OCI-LY1 (cell line): ENCODE results near the gene SMIM20.

Source experiments
- H2AFZ ChIP-seq: fragments of 200-600 bp; sonication (generic), shearing (Covaris generic); 2 replicates; pipeline ENCODE4 v1.6.0; 2014; ENCODE audit warnings: antibody characterized with exemption, mild to moderate bottlenecking, low read length
- H3F3A ChIP-seq: fragments of 200-600 bp; sonication (generic), shearing (Covaris generic); 2 replicates; pipeline ENCODE4 v1.6.0; 2014; ENCODE audit warnings: mild to moderate bottlenecking, antibody characterized with exemption, low read length, moderate library complexity; ENCODE audit not compliant: insufficient read depth
- H3K27ac ChIP-seq: fragments of 200-600 bp; sonication (generic); 2 replicates; pipeline ENCODE4 v1.5.1; 2014; ENCODE audit warnings: low read length, mixed run types, mild to moderate bottlenecking, low read depth; ENCODE audit not compliant: poor library complexity, severe bottlenecking
- H3K27me3 ChIP-seq: fragments of 200-600 bp; sonication (generic); 2 replicates; pipeline ENCODE4 v1.6.0; 2014; ENCODE audit warnings: antibody characterized with exemption, mild to moderate bottlenecking, low read length, moderate library complexity; ENCODE audit not compliant: insufficient read depth
- H3K36me3 ChIP-seq: fragments of 200-600 bp; sonication (generic); 2 replicates; pipeline ENCODE4 v1.6.1; 2014; ENCODE audit warnings: mild to moderate bottlenecking, antibody characterized with exemption, low read length, moderate library complexity, mixed read lengths; ENCODE audit not compliant: insufficient read depth
- H3K4me1 ChIP-seq: fragments of 200-600 bp; sonication (generic); 2 replicates; pipeline ENCODE4 v1.5.1; 2014; ENCODE audit warnings: mild to moderate bottlenecking, low read length, moderate library complexity; ENCODE audit not compliant: insufficient read depth, severe bottlenecking
- H3K4me2 ChIP-seq: fragments of 200-600 bp; sonication (generic), shearing (Covaris generic); 2 replicates; pipeline ENCODE4 v1.6.1; 2014; ENCODE audit warnings: low read length
- H3K4me3 ChIP-seq: fragments of 200-600 bp; sonication (generic); 2 replicates; pipeline ENCODE4 v1.5.1; 2014; ENCODE audit warnings: low read length, low read depth, mild to moderate bottlenecking, mixed read lengths; ENCODE audit not compliant: poor library complexity, severe bottlenecking
- H3K79me2 ChIP-seq: fragments of 200-600 bp; shearing (Covaris generic); 2 replicates; pipeline ENCODE4 v1.6.1; 2016; ENCODE audit warnings: mixed run types, low read length, mixed read lengths; ENCODE audit not compliant: insufficient read depth
- H3K9ac ChIP-seq: fragments of 200-600 bp; sonication (generic), shearing (Covaris generic); 2 replicates; pipeline ENCODE4 v1.6.1; 2014; ENCODE audit warnings: mild to moderate bottlenecking, low read length, mixed read lengths
- H3K9me2 ChIP-seq: fragments of 200-600 bp; sonication (generic), shearing (Covaris generic); 2 replicates; pipeline ENCODE4 v1.6.1; 2014; ENCODE audit warnings: low read depth, mild to moderate bottlenecking, low read length, mixed read lengths
- H3K9me3 ChIP-seq: fragments of 200-600 bp; shearing (Covaris generic); 2 replicates; pipeline ENCODE4 v1.6.1; 2014; ENCODE audit warnings: low read length, mixed read lengths
- H4K20me1 ChIP-seq: fragments of 200-600 bp; sonication (generic), shearing (Covaris generic); 2 replicates; pipeline ENCODE4 v1.6.0; 2016; ENCODE audit warnings: mild to moderate bottlenecking, low read length; ENCODE audit not compliant: insufficient read depth
- CTCF ChIP-seq: fragments of 200-600 bp; sonication (generic), shearing (Covaris generic); IDR thresholded peaks from 2 replicates; pipeline ENCODE4 v1.5.1; 2017; ENCODE audit warnings: mild to moderate bottlenecking, antibody characterized with exemption, low read length, moderate library complexity, mixed read lengths
- EZH2 ChIP-seq: fragments of 200-600 bp; sonication (generic), shearing (Covaris generic); IDR thresholded peaks from 2 replicates; pipeline ENCODE4 v1.8.0; 2017; ENCODE audit warnings: borderline replicate concordance, mixed run types, mild to moderate bottlenecking, antibody characterized with exemption, low read length, moderate library complexity, mixed read lengths

Gene SMIM20

GRCh38 chr4:25951390-25951952 lies 37.5 kb downstream of the SMIM20 start:
- no peaks in the 10 kb centered on the region for H3F3A ChIP-seq
- TF ChIP-seq EZH2 (no peak), CTCF (no peak)
- H3K4me2 ChIP-seq = no peak overlapping the region
- no peaks in the 10 kb centered on the region for H3K36me3 ChIP-seq
- no peak overlapping the region for H3K9ac ChIP-seq
- no peak overlapping the region for H2AFZ ChIP-seq
- H3K4me1 ChIP-seq = no peaks in the 10 kb centered on the region
- no peaks in the 10 kb centered on the region for H3K9me2 ChIP-seq
- H3K27ac ChIP-seq = no peak overlapping the region
- H4K20me1 ChIP-seq = no peaks in the 10 kb centered on the region
- H3K9me3 ChIP-seq = no peaks in the 10 kb centered on the region
- no peak overlapping the region for H3K4me3 ChIP-seq
- no peaks in the 10 kb centered on the region for H3K79me2 ChIP-seq
- H3K27me3 ChIP-seq = no peaks in the 10 kb centered on the region

DNA sequence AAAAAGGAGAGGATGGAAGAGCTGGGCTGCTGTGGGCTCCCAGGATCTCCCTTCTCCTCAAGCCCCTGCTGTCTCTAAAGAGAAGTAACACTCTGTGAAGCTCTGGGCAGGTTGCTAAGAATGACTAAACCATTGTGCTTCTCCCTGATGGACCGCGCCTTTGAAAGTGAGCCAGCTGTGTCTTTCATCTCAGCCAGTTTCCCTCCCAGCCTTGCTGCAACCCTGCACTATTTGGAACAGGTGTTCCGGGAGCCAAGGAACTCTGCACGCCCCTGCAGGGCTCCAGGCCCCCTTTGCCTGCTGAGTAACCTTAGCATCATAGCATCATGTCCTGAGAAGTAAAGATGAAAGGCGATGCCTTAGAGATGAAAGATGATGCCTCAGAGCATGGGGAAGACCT lies 39.7 kb downstream of the SMIM20 start:
- H3K4me1 ChIP-seq = no peaks in the 10 kb centered on the region
- no peaks in the 10 kb centered on the region for H3F3A ChIP-seq
- H3K79me2 ChIP-seq = no peaks in the 10 kb centered on the region
- no peaks in the 10 kb centered on the region for H3K9me3 ChIP-seq
- TF ChIP-seq EZH2 = no peak
- TF ChIP-seq CTCF = no peak
- no peak overlapping the region for H3K27ac ChIP-seq
- H3K4me2 ChIP-seq = no peak overlapping the region
- no peaks in the 10 kb centered on the region for H3K27me3 ChIP-seq
- H3K9me2 ChIP-seq = no peaks in the 10 kb centered on the region
- no peak overlapping the region for H3K9ac ChIP-seq
- no peaks in the 10 kb centered on the region for H3K36me3 ChIP-seq
- H2AFZ ChIP-seq = no peak overlapping the region
- no peaks in the 10 kb centered on the region for H4K20me1 ChIP-seq
- H3K4me3 ChIP-seq = no peak overlapping the region

- Histone ChIP-seq H3K4me2 (no peak overlapping the region), H3K9ac (no peak overlapping the region), H3K27me3 (no peaks in the 10 kb centered on the region), H3K4me1 (no peaks in the 10 kb centered on the region), H4K20me1 (no peaks in the 10 kb centered on the region), H3K4me3 (no peak overlapping the region), H3F3A (no peaks in the 10 kb centered on the region), H2AFZ (no peak overlapping the region), H3K27ac (no peak overlapping the region), H3K9me2 (no peaks in the 10 kb centered on the region), H3K79me2 (no peaks in the 10 kb centered on the region), H3K36me3 (no peaks in the 10 kb centered on the region), H3K9me3 (no peaks in the 10 kb centered on the region)
- no peak for TF ChIP-seq EZH2
- TF ChIP-seq CTCF = no peak
These were observed 40.4 kb downstream of the SMIM20 start for GRCh38 chr4:25954293-25954904.
